A172 (cell line): Measurements from ENCODE around the gene DPYSL5. TPM values are rescaled to one million over a fixed set of nuclear protein-coding genes. Genes with fewer than 3 reads are reported as not detected.
A peak's percentile ranks its signal among the peaks of the same experiment; 100 is the strongest.

Experiments
- DNase-seq: peaks from one replicate; pipeline ENCODE4 v3.0.0-alpha.2; 2015; ENCODE audit warnings: low spot score
- total RNA-seq: library from RNA; depleted of rRNA; stranded (reverse); fragments of >200 nt; shearing (Covaris generic); gene quantifications from 2 replicates; pipeline ENCODE4 v1.2.3, GENCODE V29; 2014

DPYSL5 gene
- total RNA-seq, 1 experiment from 2014 or later, result 8.4 TPM

DNA sequence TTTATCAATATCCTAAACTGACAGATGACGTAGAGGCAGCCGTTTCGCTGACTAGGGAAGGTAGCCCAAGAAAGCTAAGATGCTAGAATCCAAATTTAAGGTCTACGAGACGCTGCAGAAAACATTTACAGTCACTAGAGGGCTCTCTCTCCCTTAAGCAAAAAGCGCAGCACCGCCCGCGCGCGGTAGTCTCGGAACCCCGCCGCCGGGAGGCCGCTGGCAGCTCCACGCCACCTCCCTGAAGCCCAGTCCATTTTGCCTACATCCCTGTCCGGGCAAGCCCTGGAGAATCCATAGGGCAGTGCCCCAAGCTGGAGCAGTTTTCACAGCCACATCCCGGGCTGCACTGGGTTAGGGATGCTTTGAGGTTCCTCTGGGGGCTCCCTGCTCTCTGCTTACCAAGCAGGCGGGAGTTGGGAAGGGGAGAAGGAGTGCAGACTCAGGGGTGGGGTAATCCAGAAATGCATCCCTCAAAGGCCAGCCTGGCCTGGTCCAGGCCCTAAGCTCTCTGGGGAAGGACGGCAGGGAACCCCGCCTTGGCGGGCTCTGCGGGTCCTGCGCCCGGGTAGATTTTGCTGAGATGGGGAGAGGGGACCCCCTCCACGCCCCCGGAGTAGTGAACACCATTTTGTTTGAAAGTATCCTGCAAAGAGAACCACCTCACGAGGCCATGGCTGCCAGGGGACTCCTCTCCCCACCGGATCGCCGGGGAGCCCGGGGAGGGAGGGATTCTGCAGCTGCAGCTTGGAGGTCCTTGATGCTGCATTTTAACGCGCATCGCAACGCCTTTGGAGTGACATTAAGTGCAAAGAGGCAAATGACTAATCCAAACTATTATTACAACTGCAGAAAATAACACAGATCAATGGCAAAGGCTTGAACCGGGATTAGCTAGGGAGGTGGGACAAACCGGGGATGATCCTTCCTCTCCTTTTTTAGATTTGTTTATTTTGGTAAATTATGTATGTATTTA, 1.3 kb upstream of the DPYSL5 start:
- DNase-seq, result peak; percentile 65

DNA sequence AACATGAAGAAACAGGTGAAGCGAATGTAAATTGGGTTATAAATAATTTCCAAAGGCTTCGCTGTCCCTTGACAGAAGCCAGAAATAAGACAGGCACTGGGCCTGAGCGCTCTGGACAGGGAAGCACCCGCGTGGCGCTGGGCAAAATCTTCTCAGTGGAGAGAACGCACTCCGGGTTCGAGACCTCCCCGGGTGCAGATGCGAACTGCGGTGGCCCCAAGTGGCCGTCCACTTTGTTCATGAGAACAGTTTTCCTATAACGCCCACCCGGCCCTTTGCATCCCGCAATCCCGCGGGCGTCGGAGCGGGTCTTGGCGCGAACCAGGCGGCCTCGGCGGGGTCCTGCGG, 651 bp upstream of the DPYSL5 start:
- DNase-seq, result no peak

DNA sequence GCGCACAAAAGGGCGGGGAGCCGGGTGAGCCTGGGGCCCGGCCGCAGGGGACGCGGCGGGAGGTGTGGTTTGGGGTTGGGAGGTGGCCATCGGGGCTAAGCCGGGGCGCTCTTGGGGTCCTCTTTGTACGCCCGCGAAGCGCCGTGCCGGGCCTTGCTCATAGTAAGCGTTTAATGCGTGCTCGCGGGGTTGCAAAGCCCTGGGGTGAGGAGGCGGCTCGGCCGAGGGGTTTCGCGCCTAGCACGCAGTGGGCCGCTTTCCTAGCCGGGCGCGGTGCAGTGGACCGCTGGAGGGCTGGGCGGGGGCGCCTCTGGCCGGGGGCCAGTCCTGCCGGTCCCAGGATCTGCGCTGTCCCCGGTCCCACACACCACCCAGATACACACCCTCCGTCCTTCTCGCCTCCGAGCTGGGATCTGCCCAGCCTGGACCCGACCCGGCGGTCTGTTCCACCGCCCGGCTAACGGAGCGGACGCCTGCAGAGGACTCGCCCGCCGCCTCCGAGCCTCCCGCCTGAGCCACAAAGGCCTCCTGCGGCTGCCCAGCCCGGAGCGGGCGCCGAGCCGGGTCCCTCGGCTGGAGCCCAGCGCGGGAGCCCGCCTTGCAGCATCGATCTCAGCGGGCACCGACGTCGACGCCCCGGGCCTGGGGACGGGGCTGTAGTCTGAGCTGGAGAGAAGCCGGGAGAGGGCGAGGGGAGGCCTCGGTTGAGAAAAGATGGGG, 564 bp downstream of the DPYSL5 start:
- no peak for DNase-seq

DNA sequence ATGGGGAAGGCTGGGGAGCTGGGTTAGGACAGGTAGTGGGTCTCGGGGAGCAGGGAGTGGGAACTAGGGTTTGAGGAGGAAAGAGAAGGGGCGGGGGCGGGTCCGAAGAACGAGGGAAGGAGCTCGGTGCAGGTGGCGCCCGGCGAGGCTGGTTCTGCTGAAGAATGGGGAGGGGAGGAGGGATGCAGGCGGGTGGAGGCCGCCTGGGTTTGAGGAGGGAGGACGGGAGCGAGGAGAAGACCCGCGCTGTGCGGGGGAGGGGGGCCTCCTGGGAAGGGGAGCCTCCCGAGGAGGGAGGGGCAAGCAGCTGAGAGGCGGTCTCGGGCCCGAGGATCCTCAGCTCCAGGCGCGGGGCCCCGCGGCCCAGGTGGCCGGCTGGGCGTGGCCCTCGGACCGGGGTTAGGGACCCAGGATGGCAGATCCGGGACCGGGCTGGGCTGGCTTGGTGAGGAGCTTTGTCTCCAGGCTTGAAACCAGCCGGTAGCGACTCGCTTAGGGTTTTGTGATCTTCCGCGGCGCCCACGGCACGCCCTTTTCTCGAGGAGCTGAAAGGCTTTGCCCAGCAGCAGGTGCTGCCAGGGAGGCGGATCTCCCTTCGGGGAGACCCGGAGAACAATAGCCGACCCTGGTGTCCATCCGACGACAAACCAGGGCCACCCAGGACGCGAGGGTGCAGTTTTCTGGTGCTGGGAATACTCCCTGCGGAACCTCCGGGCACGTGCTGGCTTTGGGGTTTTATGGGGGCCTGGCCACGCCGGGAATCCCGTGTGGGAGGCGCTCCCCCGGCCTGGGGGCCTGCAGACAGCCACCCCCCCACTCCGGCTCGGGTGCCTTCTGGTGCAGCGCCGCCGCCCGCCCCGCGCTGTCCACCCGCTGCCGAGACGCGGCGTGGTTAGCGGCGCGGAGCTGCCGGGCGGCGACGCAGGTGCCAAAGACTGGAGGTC, 1.4 kb downstream of the DPYSL5 start:
- no peak for DNase-seq

DNA sequence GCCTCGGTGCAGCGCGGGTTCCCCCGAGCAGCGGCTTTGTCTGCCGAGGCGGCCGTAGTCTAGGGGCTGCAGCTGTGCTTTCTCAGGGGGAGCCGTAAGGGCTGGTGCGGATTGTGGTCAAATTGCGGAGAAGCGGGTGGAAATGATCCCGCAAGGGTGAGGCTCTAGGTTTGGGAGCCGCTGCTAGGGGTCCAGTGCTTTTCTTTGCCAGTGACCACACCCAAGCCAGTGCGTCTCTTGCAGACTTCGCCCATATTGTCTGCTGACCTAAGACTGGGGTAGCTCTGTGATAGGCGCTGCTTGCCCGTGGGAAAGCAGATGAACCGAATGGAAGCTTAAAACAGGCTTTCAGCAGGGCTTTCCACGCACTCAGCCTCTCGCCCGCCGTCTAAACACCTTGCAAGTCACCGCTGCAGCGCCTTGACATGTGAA, 2.1 kb downstream of the DPYSL5 start:
- DNase-seq, result no peak

DNA sequence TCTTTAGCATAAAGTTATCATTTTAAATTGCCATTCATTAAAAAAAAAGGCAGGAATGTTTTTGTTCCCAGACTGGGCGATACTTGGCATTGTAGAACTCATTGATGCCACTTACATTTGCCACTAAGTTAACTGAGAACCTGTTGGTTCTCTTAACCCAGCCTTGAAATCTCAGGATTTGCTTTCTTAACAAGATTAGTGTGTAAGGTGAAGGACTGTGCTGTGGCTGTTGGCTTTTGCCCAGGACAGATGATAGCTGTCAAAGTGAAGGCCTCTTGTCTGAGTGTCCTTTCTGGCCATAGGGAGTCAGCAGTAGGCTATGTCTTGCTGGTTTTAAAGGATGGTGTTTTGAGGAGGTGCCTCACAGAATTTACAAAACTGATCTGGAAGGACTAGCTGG, 2.6 kb downstream of the DPYSL5 start:
- DNase-seq, result no peak

DNA sequence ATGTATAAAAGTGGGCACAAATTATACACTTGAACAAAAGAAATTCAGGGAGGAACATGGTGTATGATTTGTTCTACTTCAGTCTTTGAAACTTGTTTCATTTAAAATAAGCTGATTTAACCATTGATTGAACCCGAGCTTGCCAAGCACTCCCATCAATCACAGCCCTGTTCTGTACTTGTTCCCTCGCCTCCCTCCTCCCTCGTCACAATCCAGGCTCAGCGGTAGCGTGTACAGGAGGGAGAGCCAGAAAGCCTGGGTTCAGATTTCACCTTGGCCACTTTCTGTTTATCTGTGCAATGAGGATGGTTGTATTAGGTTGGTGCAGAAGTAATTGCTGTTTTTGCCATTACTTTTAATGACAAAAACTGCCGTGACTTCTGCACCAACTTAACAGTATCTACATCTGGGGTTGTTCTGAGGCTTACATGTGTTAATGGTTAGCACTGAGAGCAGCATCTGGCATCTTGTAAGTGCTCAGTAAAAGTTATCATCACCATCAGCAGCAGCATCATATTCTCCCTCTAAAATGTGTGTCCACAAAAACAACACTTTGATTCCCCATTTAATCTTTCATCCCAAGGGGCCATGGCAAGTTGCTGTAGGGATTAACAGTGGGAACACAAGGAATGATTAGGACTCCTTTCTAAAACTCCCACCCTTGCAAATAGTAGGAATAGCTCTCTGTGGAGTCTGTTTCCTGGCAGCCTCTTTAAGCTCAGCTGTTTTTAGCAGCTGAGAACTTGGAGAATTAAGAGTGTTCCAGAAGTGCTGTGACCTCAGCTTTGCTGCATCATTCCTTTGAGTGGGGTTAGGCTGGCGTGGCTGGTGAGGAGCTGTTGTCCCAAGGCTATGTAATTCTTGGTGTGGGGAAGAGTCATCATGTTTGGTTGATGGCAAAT, 4.7 kb downstream of the DPYSL5 start:
- no peak for DNase-seq

DNA sequence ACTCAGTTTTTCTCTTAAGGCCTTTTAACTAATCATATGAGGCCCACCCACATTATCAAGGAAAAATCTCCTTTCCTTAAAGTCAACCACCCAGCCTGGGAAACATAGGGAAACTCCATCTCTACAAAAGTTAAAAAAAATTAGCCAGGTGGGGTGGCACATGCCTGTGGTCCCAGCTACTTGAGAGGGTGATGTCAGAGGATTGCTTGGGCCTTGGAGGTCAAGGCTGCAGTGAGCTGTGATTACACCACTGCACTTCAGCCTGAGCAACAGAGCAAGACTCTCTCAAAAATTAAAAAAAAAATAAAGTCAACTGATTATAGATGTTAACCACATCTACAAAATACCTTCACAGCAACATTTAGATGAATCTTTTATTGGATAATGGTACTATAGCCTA, 5.8 kb downstream of the DPYSL5 start:
- DNase-seq, result no peak

DNA sequence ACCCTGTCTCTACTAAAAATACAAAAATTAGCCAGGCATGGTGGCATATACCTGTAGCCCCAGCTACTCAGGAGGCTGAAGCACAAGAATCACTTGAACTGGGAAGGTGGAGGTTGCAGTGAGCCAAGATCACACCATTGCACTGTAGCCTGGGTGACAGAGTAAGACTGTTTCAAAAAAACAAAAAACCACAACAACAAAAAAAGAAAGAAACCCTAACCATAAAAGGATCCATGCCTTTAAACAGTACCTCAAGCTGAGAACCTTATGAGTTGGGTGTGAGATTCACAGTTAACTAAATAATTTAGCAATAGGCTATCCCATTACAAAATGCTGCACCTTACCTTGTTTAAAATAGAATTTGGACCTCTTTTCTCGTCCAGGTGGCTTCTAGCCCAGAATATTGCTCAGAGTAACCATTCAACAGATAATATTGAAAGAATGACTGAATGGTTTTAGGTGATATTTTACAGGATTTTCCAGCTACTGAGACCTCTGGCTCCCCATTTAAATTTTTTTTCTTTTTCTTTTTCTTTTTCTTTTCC, 6.4 kb downstream of the DPYSL5 start:
- no peak for DNase-seq

DNA sequence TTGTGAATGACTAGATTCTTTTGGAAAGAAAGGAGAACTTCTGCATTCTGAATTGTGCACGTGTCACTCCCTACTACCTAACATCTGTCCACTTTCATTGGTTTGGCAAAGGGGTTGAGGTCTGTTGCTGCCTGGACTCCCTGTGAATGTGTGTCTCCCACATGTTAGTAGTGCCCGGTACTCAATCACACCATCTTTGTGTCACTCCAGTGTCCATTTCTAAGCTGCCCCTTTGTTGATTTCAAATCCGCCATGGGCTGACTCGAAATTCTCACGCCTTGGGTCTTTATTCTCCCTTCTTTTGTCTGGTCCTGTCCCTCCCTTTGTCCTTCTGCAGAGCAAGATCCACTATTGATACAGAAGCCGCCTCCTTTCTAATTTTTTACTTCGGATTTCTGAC, 7.5 kb downstream of the DPYSL5 start:
- no peak for DNase-seq

DNA sequence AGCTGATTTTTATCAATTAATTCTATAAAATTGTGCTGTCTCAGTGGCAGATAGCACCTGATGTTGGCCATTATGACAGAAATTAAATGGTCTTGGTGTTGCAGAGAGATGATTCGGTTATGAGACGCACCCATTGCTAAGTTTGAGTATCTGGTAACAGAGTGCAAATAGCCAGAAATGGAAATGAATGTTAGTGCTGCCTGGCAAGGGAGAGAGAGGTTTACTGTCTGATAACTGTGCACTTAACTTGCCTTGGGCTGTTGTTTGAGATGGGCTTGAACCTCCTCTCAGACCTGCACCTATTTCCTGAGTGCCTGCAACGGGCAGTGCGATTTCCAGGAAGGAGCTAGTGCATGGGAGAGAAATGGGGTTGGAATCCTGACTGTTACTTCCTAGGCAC, 11.7 kb downstream of the DPYSL5 start:
- no peak for DNase-seq

DNA sequence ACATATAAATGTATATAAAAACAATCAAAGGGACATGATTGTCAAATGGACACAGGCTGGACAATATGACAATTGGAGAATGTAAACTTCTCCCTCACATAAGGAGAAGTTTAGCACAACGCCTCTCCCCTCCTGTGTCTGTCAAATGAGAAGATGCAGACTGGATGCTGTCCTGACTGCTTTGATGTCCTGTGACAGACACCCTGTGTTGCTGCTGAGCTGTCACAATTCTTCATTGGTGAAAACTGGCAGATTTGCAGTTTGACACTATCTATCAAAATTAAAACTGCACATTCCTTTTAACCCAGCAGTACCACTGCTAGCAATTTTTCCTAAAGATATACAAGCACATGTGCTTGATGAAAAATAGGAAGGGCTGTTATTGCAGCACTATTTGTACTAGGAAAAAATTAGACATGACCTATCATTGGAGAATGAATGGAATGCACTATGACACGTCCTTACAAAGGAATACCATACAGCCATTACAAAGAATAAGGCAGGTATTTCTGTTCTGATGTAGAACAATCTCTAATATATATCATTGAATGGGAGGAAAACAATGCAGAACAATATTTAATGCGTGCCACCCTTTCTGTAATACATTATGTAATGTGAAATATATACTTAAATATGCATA, 12.4 kb downstream of the DPYSL5 start:
- no peak for DNase-seq

DNA sequence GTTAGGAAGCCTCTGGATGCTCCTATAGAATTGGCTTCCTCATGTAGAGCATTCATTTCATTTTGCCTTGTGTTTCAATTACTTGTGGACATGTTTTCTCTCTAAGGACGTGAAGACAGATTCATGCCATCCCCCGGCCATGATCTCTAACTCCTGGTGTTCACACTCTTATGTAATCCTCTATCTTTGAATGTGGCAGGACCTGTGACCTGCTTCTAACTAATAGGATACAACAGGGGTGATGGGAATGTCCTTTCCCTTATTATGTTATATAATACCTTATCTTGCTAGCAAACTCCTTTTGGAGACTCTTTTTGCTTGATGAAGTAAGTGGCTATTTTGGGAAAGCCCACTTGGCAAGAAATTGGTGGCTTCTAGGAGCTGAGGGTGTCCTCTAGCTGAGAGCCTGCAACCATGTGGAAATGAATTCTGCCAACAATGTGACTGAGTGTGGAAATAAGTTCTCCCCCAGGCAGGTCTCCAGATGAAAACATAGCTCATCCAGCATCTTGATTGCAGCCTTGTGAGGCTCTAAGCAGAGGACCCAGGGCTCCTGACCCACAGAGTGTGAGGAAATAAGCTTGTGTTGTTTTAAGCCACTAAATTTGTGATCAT, 13.8 kb downstream of the DPYSL5 start:
- DNase-seq, result no peak

DNA sequence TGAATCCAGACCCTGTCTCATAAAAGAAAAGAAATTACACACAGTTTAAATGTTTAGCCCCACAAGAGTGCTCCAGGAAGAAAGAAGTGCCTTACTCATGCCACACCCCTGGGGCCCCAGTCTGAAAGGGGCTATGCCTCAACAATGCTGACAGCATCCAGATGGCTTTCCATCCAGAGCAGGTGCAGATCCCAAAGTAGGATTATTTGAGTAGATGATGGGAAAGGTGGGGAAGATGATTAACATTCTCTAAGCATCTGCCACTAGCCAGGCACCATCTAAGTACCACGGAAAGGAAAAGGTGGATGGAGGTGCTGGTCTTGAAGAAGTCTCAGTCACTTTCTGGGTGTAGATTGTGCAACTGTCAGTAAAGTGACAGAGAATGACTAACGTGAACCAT, 16.3 kb downstream of the DPYSL5 start:
- DNase-seq, result no peak

DNA sequence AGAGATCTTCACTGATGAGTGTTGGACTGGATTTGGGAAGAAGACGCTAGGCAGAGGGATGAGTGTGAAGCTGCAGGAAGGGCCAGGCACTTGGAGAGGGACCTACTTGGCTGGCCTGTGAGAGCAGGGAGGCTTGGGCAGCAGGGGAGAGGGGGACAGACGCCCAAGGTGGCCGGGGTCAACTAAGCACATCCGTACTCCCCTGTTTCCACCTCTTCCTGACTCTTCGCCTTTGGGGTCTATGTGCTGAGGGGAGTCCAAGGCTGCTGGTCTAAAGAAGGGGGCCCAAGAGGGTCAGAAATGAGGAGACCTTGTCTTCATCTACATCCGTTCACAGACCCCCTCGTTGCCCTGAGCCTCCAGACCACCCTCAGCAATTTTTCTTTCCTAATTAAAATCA, 16.7 kb downstream of the DPYSL5 start:
- no peak for DNase-seq

DNA sequence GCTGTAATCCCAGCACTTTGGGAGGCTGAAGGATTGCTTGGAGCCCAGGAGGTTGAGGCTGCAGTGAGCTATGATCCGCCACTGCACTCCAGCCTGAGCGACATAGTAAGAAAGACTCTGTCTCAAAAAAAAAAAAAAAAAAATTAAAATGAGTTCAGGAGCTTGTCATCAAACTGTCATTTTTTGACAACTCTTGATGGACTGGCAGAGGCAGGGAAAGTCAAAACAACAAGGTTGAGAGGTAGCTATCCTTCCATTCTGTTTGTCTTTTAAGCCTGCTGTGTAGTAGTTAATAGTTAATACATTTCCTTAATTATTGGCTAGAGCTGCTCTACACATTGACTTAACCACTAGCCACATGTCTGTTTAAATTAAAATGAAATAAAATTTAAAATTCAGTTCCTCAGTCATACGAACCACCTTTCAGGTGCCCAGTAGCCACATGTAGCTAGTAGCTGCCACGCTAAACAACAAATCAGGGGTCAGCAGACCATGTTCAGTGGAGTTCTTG, 22.7 kb downstream of the DPYSL5 start:
- DNase-seq, result no peak

DNA sequence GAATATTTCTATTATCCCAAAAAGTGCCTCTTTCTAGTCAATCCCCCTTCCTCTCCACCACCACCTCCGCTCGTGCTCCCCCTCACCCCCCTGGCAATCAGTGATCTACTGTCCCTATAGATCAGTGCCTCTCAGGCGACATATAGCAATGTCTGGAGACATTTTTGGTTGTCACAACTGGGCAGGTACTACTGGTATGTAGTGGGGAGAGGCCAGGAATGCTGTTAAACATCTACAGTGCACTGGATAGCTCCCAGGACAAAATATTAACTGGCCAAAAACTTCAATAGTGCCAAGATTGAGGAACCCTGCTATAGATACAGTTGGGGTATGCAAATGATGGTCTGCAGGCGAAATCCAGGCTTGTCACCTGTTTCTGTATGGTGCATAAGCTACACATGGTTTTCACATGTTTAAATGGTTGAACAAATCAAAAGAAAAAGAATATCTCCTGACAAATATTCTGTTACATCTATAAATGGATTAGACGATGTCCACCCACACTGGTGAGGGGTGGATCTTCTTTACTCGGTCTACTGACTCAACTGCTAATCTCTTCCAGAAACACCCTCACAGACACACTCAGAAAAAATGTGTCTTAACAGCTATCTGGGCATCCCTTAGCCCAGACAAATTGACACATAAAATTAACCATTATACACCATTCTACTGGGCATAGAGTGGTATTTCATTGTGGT, 25.5 kb downstream of the DPYSL5 start:
- no peak for DNase-seq

DNA sequence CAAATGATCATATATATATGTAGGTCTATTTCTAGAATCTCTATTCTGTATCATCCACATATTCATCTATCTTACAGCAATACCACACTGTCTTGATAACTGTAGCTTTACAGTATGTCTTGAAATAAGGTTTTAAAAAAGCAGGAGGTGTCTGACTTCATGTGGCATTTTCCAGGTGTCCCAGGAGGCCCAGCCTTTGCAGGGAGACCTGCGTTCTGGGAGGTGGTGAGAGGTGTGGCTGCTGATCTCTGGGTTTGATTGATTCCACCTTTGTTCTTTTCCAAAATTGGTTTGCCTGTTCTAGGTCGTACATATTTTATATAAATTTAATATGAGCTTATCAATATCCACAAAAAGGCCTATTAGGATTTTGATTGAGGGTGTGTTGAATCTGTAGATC, 26.6 kb downstream of the DPYSL5 start:
- DNase-seq, result no peak
